Dendritic cell treated with granulocyte-macrophage colony-stimulating factor and Interleukin-4, amounts not matched to agents 40 ng/mL and 50 ng/mL, for 4 days (primary cell): Measurements from ENCODE around the gene GIMAP8.

ENCODE experiments used
- H3K27ac Mint-ChIP-seq: one replicate; pipeline ENCODE4 v1.8.0; 2022; ENCODE audit warnings: mild to moderate bottlenecking, mixed read lengths
- H3K27me3 Mint-ChIP-seq: one replicate; pipeline ENCODE4 v1.8.0; 2022; ENCODE audit warnings: mild to moderate bottlenecking, mixed read lengths
- H3K36me3 Mint-ChIP-seq: one replicate; pipeline ENCODE4 v1.8.0; 2022; ENCODE audit warnings: low read depth, mixed read lengths
- H3K4me1 Mint-ChIP-seq: one replicate; pipeline ENCODE4 v1.8.0; 2022; ENCODE audit warnings: low read depth, mixed read lengths
- H3K4me3 Mint-ChIP-seq: one replicate; pipeline ENCODE4 v1.8.0; 2022; ENCODE audit warnings: mild to moderate bottlenecking, moderate library complexity, mixed read lengths
- H3K9me3 Mint-ChIP-seq: one replicate; pipeline ENCODE4 v1.8.0; 2022; ENCODE audit warnings: mixed read lengths
- intact Hi-C: fragments of 100-400 bp; cut with micrococcal nuclease; formaldehyde crosslinking; loops from one replicate; pipeline ENCODE4 v1.15.0; 2022

Gene GIMAP8

GRCh38 chr7:150407588-150408392, 42.6 kb upstream of the GIMAP8 start:
- Mint-ChIP-seq H3K4me1 (peaks cover 30% of the 10 kb centered on the region), H3K27me3 (peaks cover 12% of the 10 kb centered on the region), H3K4me3 (no peak overlapping the region), H3K36me3 (no peaks in the 10 kb centered on the region), H3K27ac (no peak overlapping the region), H3K9me3 (no peaks in the 10 kb centered on the region)
- intact Hi-C loops: no loop called here

DNA sequence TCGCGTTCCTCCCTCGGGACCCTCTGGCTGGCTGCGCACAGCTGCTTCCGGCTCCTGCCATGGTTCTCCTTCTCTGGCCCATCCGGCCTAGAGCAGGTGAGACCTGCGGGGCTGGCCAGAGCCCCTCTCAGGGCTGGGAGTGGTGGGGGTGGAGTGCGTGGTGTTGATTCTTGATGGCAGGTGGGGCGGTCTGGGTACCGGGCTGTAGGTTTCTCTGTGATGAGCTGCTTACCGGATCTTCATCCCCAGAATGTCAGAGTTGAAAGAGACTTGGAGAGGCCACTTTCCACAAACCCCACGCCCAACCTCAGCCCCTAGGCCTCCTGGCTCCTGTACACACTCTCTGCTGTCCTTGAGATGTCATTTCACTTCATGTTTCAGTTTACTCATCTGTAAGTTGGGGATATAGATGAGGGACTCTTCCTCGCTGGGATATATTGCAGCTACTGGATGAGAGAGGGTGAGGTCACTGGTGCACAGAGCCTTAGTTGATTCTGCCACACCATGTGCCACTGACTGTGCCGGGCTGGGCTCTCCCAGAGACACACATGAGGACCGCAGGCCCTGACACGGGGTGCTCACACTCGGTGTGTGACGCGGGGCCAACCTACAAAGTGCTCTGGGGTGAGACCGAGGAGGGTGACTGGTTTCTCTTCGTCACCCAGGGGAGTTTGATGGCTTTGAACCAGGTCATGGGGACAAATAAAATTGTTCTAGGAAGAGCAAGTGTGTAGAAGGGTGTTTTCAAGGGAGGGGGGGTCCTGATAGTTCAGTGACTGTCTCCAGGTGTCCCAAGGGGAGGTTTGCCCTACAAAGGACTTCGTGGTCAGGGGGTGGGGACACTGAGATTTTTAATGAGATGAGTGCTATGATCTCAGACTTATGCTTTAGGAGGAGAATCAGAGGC, 41.8 kb upstream of the GIMAP8 start:
- Mint-ChIP-seq H3K4me3 (no peak overlapping the region), H3K4me1 (peaks cover 36% of the 10 kb centered on the region)

DNA sequence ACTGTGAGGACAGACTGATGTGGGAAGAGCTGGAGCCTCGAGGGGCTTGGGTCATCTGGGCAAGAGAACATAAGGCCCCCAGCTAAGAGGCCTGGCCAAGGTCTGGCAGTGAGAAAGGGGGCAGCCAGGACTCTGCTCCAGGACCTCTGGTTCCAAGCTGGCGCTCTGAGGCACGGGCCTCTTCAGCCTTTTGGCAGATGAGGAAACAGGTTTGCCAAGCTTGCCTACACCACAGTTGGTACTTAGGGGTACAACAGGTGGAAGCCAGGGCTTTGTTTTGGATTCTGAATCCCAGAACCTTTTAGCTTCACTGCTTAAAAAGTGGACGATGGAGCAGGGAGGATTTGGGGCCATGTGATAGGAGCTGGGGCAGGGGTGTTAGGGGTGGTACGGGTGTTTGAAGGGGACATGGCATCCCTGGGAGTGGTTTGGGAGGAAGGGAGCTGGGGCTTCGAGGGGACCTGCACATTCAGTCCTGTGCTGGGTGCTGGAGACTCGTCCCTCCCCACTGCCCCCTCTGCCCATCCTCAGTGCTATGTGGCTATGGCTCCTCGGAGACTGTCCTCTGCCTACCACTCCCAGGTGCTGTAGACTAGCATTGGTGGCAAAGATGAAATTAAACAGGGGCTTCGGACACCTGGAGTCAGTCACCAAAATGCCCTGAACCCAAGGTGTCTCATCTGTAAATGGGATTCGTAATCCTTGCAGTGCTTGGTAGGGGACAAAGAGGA, 41.0 kb upstream of the GIMAP8 start:
- Mint-ChIP-seq H3K27ac (no peak overlapping the region), H3K9me3 (no peaks in the 10 kb centered on the region)

More for the DNA sequence above, 41.8 kb upstream of the GIMAP8 start:
- Mint-ChIP-seq H3K36me3 (no peaks in the 10 kb centered on the region), H3K9me3 (no peaks in the 10 kb centered on the region), H3K27ac (no peak overlapping the region), H3K27me3 (peaks cover 11% of the 10 kb centered on the region)
- intact Hi-C loops: no loop called here

GRCh38 chr7:150410131-150410530, 40.3 kb upstream of the GIMAP8 start:
- Mint-ChIP-seq H3K27ac (no peak overlapping the region), H3K4me3 (no peak overlapping the region), H3K4me1 (peaks cover 27% of the 10 kb centered on the region), H3K36me3 (no peaks in the 10 kb centered on the region), H3K27me3 (peaks cover 8% of the 10 kb centered on the region), H3K9me3 (no peaks in the 10 kb centered on the region)
- intact Hi-C loops: no loop called here

More for the DNA sequence above, 41.0 kb upstream of the GIMAP8 start:
- Mint-ChIP-seq H3K36me3 (no peaks in the 10 kb centered on the region), H3K4me3 (no peak overlapping the region), H3K4me1 (peaks cover 29% of the 10 kb centered on the region), H3K27me3 (peaks cover 8% of the 10 kb centered on the region)
- intact Hi-C loops: no loop called here

GRCh38 chr7:150410680-150411346, 39.6 kb upstream of the GIMAP8 start:
- Mint-ChIP-seq H3K27ac (no peak overlapping the region), H3K27me3 (peaks cover 8% of the 10 kb centered on the region), H3K4me1 (peaks cover 28% of the 10 kb centered on the region), H3K36me3 (no peaks in the 10 kb centered on the region), H3K9me3 (no peaks in the 10 kb centered on the region), H3K4me3 (no peak overlapping the region)
- intact Hi-C loops: no loop called here

GRCh38 chr7:150411606-150412005, 38.8 kb upstream of the GIMAP8 start:
- intact Hi-C loops: no loop called here
- Mint-ChIP-seq H3K36me3 (no peaks in the 10 kb centered on the region), H3K27me3 (peaks cover 5% of the 10 kb centered on the region), H3K4me1 (peaks cover 23% of the 10 kb centered on the region), H3K27ac (no peak overlapping the region), H3K9me3 (no peaks in the 10 kb centered on the region), H3K4me3 (no peak overlapping the region)

DNA sequence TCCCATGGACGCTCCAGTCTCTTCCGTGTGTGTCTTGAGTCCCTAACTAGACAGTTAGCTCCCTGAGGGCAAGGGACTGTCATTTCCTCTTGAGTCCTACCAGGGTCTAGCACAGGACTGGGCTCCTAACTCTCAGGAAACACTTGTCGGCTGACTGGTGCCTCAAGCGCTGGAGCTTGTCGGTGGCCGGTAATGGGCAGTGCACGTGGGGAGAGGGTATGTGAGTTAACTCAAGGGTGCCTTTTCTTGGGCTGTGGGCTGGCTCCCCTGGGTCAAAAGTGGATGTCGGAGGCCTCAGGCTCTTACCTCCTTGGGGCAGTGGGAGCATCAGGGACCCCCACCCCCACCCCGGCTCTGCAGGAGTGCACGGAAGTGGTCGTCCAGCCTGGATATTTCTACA, 38.4 kb upstream of the GIMAP8 start:
- H3K27me3 Mint-ChIP-seq: peaks cover 5% of the 10 kb centered on the region
- H3K9me3 Mint-ChIP-seq: no peaks in the 10 kb centered on the region
- intact Hi-C loops: no loop called here
- H3K27ac Mint-ChIP-seq: no peak overlapping the region
- no peaks in the 10 kb centered on the region for H3K36me3 Mint-ChIP-seq
- no peak overlapping the region for H3K4me3 Mint-ChIP-seq
- peaks cover 21% of the 10 kb centered on the region for H3K4me1 Mint-ChIP-seq

- intact Hi-C loops: no loop called here
- no peaks in the 10 kb centered on the region for H3K36me3 Mint-ChIP-seq
- H3K4me1 Mint-ChIP-seq: peaks cover 17% of the 10 kb centered on the region
- peaks cover 5% of the 10 kb centered on the region for H3K27me3 Mint-ChIP-seq
- H3K9me3 Mint-ChIP-seq: no peaks in the 10 kb centered on the region
- peak overlapping the region; percentile 6 for H3K27ac Mint-ChIP-seq
- no peak overlapping the region for H3K4me3 Mint-ChIP-seq
Observed at GRCh38 chr7:150412518-150413488, 37.6 kb upstream of the GIMAP8 start.

DNA sequence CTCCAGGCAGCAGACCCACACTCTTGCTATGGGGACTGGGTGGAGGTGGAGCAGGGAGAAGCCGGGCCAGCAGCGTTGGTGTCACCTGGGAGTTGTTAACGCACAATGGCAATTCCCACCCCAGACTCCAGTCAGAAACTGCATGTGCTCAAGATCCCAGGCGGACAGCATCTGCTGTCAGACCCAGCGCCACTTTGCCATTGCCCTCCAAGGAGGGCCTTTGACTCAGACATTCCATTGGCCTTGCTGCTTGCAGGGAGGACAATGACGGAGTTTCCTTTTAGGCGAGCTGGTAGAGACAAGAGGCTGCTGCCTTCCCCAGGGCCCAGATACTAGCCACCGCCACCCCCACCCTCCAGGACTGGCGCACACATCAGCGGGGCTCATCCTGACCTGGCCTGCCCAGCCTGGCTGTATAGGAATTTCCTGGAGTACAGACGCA, 36.8 kb upstream of the GIMAP8 start:
- intact Hi-C loops: no loop called here
- Mint-ChIP-seq H3K36me3 (no peaks in the 10 kb centered on the region), H3K27ac (no peak overlapping the region)

DNA sequence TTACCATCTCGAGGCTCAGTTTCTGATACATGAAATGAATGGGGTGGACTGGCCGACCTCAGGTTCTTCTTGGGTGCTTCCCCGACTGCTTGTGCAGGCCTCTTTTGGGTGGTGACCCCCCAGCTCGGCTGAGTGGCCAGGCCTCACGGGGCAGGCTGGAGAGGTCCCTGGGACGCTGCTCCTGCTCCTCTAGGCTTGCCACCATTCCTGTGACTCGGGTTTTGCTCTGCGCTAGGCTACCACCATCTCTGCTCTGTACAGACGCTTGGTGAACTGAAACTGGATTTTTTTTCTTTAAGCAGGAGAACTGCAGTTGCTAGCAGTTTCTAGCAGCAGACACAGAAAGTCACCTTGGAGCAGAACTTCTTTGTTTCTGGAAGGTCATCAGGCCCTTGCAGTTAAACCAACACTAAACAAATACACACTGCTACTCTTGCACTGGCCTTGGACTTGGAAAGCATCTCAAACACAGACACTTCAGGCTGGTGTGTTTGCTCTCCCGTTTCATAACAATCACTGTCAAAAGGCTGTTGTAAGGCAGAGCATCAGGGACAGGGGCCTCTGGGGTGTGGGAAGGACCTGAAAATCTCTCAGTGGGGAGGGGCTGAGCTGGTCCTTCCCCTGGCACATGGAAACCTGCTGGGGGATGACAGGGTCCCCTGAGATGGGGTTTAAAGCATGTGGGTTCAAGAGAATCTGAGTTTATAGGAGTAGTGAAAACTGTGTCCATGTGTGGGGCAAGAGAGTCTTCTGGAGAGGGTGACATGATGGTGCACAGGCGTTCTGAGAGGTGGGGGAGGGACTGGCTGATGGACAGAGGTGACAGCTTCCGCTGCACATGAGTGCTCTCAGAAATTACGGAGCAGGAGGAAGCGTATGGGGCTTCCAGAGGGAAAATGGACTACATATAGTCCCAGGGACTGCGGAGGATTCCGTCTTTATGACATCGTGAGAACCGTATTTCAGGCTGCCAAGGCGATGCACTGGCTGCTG, 35.0 kb upstream of the GIMAP8 start:
- Mint-ChIP-seq H3K36me3 (no peaks in the 10 kb centered on the region), H3K9me3 (no peaks in the 10 kb centered on the region), H3K4me3 (no peak overlapping the region), H3K27me3 (peaks cover 6% of the 10 kb centered on the region), H3K4me1 (peaks cover 17% of the 10 kb centered on the region), H3K27ac (peak overlapping the region; percentile 31)
- intact Hi-C loops: no loop called here

More for the DNA sequence above, 36.8 kb upstream of the GIMAP8 start:
- H3K27me3 Mint-ChIP-seq: peaks cover 5% of the 10 kb centered on the region
- H3K4me1 Mint-ChIP-seq: peaks cover 17% of the 10 kb centered on the region
- H3K9me3 Mint-ChIP-seq: no peaks in the 10 kb centered on the region
- H3K4me3 Mint-ChIP-seq: no peak overlapping the region

DNA sequence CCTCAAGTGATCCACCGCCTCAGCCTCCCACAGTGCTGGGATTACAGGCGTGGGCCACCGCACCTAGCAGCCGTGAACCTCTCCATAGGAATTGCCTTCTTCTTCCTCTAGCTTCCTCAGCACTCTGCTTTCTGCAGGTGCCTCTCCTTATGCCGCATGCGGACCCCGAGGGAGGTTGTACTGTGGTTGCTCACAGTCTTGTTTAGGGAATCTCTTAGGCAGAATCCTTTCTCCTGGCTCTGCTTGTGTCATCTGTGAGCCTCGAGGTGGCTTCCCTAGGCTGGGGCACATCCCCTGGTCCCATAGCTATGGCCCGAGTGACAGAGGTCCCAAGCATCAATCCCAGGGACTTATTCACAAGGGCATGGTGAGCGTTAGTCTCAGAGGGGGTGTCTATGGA, 33.2 kb upstream of the GIMAP8 start:
- Mint-ChIP-seq H3K9me3 (no peaks in the 10 kb centered on the region), H3K27me3 (peaks cover 16% of the 10 kb centered on the region), H3K4me1 (peaks cover 24% of the 10 kb centered on the region), H3K27ac (no peak overlapping the region), H3K4me3 (no peak overlapping the region), H3K36me3 (no peaks in the 10 kb centered on the region)
- intact Hi-C loops: no loop called here

DNA sequence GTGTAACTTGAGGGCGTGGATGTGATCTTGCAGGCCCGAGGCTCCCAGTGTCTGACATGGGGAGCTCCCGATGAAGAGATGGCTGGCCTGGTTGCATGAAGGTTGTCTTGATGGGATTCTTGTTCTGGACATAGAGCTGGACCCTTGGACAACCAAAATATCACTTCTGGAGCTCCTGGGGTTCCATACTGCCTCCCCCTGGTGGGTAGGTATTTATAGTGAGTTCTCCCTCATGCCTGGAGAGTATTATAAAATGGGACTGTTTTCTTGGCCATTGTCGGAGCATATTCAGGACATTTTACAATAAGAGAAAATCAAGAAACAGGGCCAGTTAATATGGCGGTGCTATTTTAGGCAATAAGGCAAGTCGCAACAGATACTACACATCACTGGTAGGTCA, 32.6 kb upstream of the GIMAP8 start:
- intact Hi-C loops: no loop called here
- H3K4me1 Mint-ChIP-seq: peaks cover 22% of the 10 kb centered on the region
- no peaks in the 10 kb centered on the region for H3K9me3 Mint-ChIP-seq
- no peak overlapping the region for H3K27ac Mint-ChIP-seq
- peaks cover 16% of the 10 kb centered on the region for H3K27me3 Mint-ChIP-seq
- no peaks in the 10 kb centered on the region for H3K36me3 Mint-ChIP-seq
- no peak overlapping the region for H3K4me3 Mint-ChIP-seq
